ENCODE data around the gene RFX2. TPM values are rescaled to one million over a fixed set of nuclear protein-coding genes. Genes with fewer than 3 reads are reported as not detected.

The RFX2 gene
- total RNA-seq, 4 donors from 2014 or later = 12.6 to 17.3 (median 15.0) TPM

DNA sequence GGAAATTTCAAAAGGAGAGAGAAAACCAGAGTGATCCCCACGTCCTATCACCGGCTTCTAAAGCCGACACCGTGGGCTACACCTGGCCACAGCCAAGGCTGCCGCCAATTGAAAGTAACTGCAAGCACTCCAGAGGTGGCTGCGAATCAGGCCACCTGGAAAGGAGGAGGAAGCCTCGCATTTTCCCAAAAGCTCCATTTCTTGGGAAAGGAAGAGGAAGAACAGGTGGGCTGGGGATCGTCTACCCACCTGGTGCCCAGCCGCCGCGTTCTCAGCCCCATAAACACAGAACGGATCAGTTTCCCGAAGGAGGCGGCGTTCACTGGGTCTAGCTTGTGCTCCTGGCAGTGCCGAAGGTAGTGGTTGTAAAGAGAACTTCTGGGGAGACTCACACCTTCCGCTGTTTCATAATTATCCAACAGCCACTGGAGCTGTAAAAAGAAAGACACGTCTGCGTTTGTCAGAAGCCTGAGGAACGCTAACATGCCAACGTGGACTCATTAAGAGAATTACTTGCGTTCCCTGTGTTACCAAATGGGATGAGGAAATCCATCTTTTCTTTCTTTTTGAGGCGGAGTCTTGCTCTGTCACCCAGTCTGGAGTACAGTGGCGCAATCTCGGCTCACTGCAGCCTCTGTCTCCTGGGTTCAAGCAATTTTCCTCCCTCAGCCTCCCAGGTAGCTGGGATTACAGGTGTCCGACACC lies 94.3 kb downstream of the RFX2 start:
- TF ChIP-seq EP300 (IDR thresholded peaks at IDR 0.05) (no peak), CTCF (IDR thresholded peaks at IDR 0.05) (no peak), POLR2A (IDR thresholded peaks at IDR 0.05) (no peak)
- Histone ChIP-seq H3K27me3 (no peaks in the 10 kb centered on the region), H3K4me3 (no peak overlapping the region), H3K9me3 (no peaks in the 10 kb centered on the region), H3K4me1 (peaks cover 0 to 15% (median 0%) of the 10 kb centered on the region in 4 donors), H3K27ac (no peak overlapping the region), H3K36me3 (peaks cover 0 to 39% (median 0%) of the 10 kb centered on the region in 3 donors)
- WGBS, 2 donors = 91 to 96% methylated on average over 26 of the region's 26 CpGs
- DNase-seq (ENCODE audit: low spot score in 2 of 2) = no peak

DNA sequence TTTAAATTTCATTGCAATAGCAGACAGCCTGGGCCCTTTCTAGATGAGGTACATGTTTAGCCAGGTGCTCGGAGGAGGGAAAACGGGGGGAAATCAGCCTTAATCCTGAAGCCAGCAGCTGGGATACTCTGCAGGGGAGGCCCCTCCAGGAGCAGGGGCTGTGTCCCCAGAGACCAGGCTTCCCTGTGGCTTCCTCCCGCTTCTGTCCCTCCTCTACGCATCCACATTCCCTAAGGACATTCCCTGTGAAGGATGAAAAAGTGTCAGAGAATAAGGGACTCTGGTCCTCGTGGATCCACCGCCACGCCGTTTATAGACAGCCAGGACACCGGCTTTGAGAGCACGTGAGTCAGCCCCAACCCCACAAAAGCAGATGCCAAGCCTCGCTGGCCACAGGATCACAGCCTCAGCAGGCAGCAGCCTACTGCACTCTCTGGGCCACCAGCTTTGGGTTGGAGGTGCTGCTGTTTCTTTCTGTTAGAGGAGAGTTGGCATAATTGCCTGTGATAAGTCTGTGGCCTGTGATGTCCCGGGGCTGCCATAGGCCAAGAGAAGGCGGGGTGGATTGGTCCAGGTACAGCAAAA lies 95.7 kb downstream of the RFX2 start:
- 77 to 84% methylated on average over 13 of the region's 13 CpGs for WGBS, 2 donors

DNA sequence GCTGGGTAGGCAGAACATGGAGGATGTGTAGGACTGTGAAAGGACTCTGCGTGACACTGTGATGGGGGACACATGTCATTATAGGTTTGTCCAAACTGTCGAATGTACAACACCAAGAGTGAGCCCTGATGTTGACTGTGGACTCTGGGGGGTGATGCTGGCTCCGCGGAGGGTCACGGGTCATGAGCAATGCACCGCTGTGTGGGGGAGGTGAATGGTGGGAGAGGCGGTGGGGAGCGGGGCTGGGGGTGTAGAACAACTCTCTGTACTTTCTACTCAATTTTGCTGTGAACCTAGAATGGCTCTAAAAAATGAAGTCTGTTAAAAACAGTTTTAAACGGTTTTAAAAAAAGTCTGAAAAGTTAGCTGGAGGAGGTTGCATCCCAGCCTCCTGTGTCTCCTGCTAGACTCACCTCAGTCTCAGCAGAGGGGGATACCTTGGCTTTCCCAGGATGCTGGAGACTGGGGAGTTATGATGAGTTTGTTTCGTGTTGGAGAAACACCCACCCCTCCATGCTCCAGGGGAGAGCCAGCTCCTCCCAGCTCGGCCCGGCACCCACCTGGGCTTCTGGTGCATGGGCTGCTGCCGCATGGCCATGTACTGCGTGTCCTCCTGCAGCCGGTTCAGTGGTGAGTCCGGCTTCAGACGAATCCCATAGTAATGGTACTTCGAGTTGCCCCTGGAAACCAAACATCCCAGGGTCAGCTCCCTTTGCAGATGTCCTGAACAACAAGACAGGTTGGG lies 97.7 kb downstream of the RFX2 start:
- DNase-seq (ENCODE audit: low spot score in 2 of 2) = no peak
- no peaks in the 10 kb centered on the region for H3K27me3 ChIP-seq
- H3K4me3 ChIP-seq = no peak overlapping the region
- no peak for TF ChIP-seq EP300 (IDR thresholded peaks at IDR 0.05)
- TF ChIP-seq CTCF (IDR thresholded peaks at IDR 0.05) = no peak
- TF ChIP-seq POLR2A (IDR thresholded peaks at IDR 0.05) = no peak
- no peaks in the 10 kb centered on the region for H3K9me3 ChIP-seq
- peaks cover 0 to 16% (median 0%) of the 10 kb centered on the region in 4 donors for H3K4me1 ChIP-seq
- peaks cover 0 to 51% (median 0%) of the 10 kb centered on the region in 3 donors for H3K36me3 ChIP-seq
- WGBS, 2 donors = 77 to 86% methylated on average over 18 of the region's 18 CpGs
- no peak overlapping the region for H3K27ac ChIP-seq

More for the DNA sequence above, 95.7 kb downstream of the RFX2 start:
- Histone ChIP-seq H3K27me3 (no peaks in the 10 kb centered on the region), H3K4me3 (no peak overlapping the region), H3K36me3 (peaks cover 0 to 41% (median 0%) of the 10 kb centered on the region in 3 donors), H3K27ac (no peak overlapping the region), H3K4me1 (peaks cover 0 to 16% (median 0%) of the 10 kb centered on the region in 4 donors), H3K9me3 (no peaks in the 10 kb centered on the region)
- no peak for TF ChIP-seq CTCF (IDR thresholded peaks at IDR 0.05)
- no peak for TF ChIP-seq POLR2A (IDR thresholded peaks at IDR 0.05)
- TF ChIP-seq EP300 (IDR thresholded peaks at IDR 0.05) = no peak
- DNase-seq (ENCODE audit: low spot score in 2 of 2) = no peak

DNA sequence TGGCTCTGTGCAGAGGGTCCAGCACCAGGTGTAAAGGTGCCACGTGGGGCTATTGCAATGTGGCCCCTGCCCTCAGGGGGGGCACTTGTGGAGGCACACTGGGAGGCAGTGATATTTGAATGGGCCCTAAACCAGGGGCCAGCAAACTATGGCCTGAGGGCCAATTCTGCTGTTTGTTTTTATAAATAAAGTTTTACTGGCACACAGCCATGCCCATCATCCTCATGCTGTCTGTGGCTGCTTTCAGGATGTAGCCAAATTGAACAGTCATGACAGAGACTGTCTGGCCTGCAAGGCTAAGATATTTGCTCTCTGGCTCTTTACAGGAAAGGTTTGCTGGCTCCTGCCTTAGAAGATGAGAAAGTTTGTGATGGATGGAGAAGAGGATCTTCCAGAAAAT lies 98.5 kb downstream of the RFX2 start:
- DNase-seq (ENCODE audit: low spot score in 2 of 2) = no peak

More for the DNA sequence above, 98.5 kb downstream of the RFX2 start:
- Histone ChIP-seq H3K4me3 (no peak overlapping the region), H3K27ac (no peak overlapping the region), H3K9me3 (no peaks in the 10 kb centered on the region), H3K27me3 (no peaks in the 10 kb centered on the region), H3K4me1 (peaks cover 0 to 16% (median 0%) of the 10 kb centered on the region in 4 donors), H3K36me3 (peaks cover 0 to 59% (median 0%) of the 10 kb centered on the region in 3 donors)
- 70 to 83% methylated on average over 1 of the region's 1 CpG for WGBS, 2 donors
- no peak for TF ChIP-seq EP300 (IDR thresholded peaks at IDR 0.05)
- TF ChIP-seq CTCF (IDR thresholded peaks at IDR 0.05) = no peak
- TF ChIP-seq POLR2A (IDR thresholded peaks at IDR 0.05) = no peak
